ENCODE data around the gene FAM169A.
"Not testable (repeated sequence)": the region's sequence is repeated elsewhere in the genome, so short reads cannot be mapped to it uniquely, and the experiment has no call there.

The FAM169A gene

GRCh38 chr5:74761241-74761640 is 104.9 kb downstream of the FAM169A start:
- H3K79me2 ChIP-seq (ENCODE audit: control insufficient read depth, low read length), result peaks cover 31% of the 10 kb centered on the region

GRCh38 chr5:74748742-74749141 is 117.4 kb downstream of the FAM169A start:
- peaks cover 69% of the 10 kb centered on the region for H3K36me3 ChIP-seq (ENCODE audit: control insufficient read depth, low read length)
- not testable (repeated sequence) for H3K79me2 ChIP-seq (ENCODE audit: control insufficient read depth, low read length); H3K27me3 ChIP-seq (ENCODE audit: control insufficient read depth, low read length); H4K20me1 ChIP-seq (ENCODE audit: control insufficient read depth, insufficient read depth, low read depth, low read length); H3F3A ChIP-seq (ENCODE audit: control insufficient read depth, insufficient read depth); H3K4me3 ChIP-seq (ENCODE audit: low read length); H3K4me1 ChIP-seq (ENCODE audit: control insufficient read depth, low read length); H3K27ac ChIP-seq (ENCODE audit: low read depth, low read length); H3K9me2 ChIP-seq (replicated peaks; ENCODE audit: control insufficient read depth, low read length); H3K9me3 ChIP-seq (ENCODE audit: control insufficient read depth, insufficient read depth, low read length); H3K4me2 ChIP-seq (ENCODE audit: low read length)

More at GRCh38 chr5:74761241-74761640, 104.9 kb downstream of the FAM169A start:
- Histone ChIP-seq H3K9me2 (replicated peaks; ENCODE audit: control insufficient read depth, low read length) (no peaks in the 10 kb centered on the region), H4K20me1 (ENCODE audit: control insufficient read depth, insufficient read depth, low read depth, low read length) (no peaks in the 10 kb centered on the region), H3K4me3 (ENCODE audit: low read length) (no peak overlapping the region), H3K36me3 (ENCODE audit: control insufficient read depth, low read length) (peaks cover 71% of the 10 kb centered on the region), H3K4me1 (ENCODE audit: control insufficient read depth, low read length) (peaks cover 16% of the 10 kb centered on the region), H3K4me2 (ENCODE audit: low read length) (no peak overlapping the region), H3K9me3 (ENCODE audit: control insufficient read depth, insufficient read depth, low read length) (peaks cover 4% of the 10 kb centered on the region; the same call in 1 of the 2 replicates), H3K27me3 (ENCODE audit: control insufficient read depth, low read length) (no peaks in the 10 kb centered on the region), H3F3A (ENCODE audit: control insufficient read depth, insufficient read depth) (no peaks in the 10 kb centered on the region), H3K27ac (ENCODE audit: low read depth, low read length) (no peak overlapping the region)
- TF ChIP-seq CTCF (IDR thresholded peaks at IDR 0.05; ENCODE audit: low read depth, low read length, poor library complexity, severe bottlenecking) (no peak), EZH2phosphoT487 (IDR thresholded peaks at IDR 0.05; ENCODE audit: borderline replicate concordance, low read length) (no peak)

DNA sequence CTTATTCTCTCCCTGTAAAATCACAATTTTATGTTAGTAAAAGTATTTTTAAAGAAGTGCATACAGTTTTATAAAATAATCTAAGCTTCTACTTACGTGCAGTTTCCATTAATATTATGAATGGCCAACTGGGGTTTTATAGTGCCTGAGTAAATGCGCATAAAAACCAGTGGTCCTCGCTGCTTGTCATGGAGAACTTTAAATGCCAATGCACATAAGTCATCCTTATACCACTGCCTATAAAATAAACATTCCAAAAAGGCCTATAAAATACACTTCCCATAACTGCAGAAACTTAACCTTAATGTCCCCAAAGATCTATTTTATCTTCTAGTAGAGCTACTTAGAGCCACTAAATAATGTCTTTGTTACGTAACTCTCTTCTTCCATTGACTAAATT is 127.8 kb downstream of the FAM169A start:
- H3K36me3 ChIP-seq (ENCODE audit: control insufficient read depth, low read length), result peaks cover 79% of the 10 kb centered on the region
- H3K79me2 ChIP-seq (ENCODE audit: control insufficient read depth, low read length), result no peaks in the 10 kb centered on the region
- no peaks in the 10 kb centered on the region for H3K9me2 ChIP-seq (replicated peaks; ENCODE audit: control insufficient read depth, low read length)
- H3K9me3 ChIP-seq (ENCODE audit: control insufficient read depth, insufficient read depth, low read length), result no peaks in the 10 kb centered on the region
- TF ChIP-seq EZH2phosphoT487 (IDR thresholded peaks at IDR 0.05; ENCODE audit: borderline replicate concordance, low read length) (no peak), CTCF (IDR thresholded peaks at IDR 0.05; ENCODE audit: low read depth, low read length, poor library complexity, severe bottlenecking) (no peak)
- no peaks in the 10 kb centered on the region for H3K27me3 ChIP-seq (ENCODE audit: control insufficient read depth, low read length)
- H3K4me1 ChIP-seq (ENCODE audit: control insufficient read depth, low read length), result no peaks in the 10 kb centered on the region
- H3K4me2 ChIP-seq (ENCODE audit: low read length), result no peak overlapping the region
- H3F3A ChIP-seq (ENCODE audit: control insufficient read depth, insufficient read depth), result no peaks in the 10 kb centered on the region
- H3K27ac ChIP-seq (ENCODE audit: low read depth, low read length), result no peak overlapping the region
- no peak overlapping the region for H3K4me3 ChIP-seq (ENCODE audit: low read length)
- H4K20me1 ChIP-seq (ENCODE audit: control insufficient read depth, insufficient read depth, low read depth, low read length), result peaks cover 3% of the 10 kb centered on the region; the same call in 1 of the 2 replicates

DNA sequence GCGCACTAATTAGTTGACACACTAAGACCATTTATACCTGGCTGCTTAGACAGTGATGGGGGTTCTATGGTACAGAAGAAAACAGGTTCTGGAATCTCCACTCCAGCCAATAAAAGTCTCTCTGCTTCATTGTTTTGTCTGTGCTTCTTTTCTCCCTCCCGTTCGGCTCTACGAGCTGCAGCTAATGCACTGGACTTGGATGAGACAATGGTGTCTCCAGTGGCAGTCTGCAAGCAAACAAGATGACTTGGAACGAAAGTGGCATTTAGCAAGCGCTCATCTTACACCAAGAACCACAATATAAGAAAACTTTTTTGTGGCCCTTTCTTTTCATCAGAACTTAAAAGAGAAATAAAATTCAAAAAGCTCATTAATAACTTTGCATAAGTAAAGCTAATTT is 129.4 kb downstream of the FAM169A start:
- Histone ChIP-seq H3K4me3 (ENCODE audit: low read length) (no peak overlapping the region), H3K9me2 (replicated peaks; ENCODE audit: control insufficient read depth, low read length) (no peaks in the 10 kb centered on the region), H3F3A (ENCODE audit: control insufficient read depth, insufficient read depth) (no peaks in the 10 kb centered on the region), H4K20me1 (ENCODE audit: control insufficient read depth, insufficient read depth, low read depth, low read length) (peaks cover 2% of the 10 kb centered on the region; the same call in 1 of the 2 replicates), H3K79me2 (ENCODE audit: control insufficient read depth, low read length) (no peaks in the 10 kb centered on the region), H3K36me3 (ENCODE audit: control insufficient read depth, low read length) (peaks cover 73% of the 10 kb centered on the region), H3K4me2 (ENCODE audit: low read length) (no peak overlapping the region), H3K9me3 (ENCODE audit: control insufficient read depth, insufficient read depth, low read length) (no peaks in the 10 kb centered on the region), H3K4me1 (ENCODE audit: control insufficient read depth, low read length) (no peaks in the 10 kb centered on the region), H3K27ac (ENCODE audit: low read depth, low read length) (no peak overlapping the region), H3K27me3 (ENCODE audit: control insufficient read depth, low read length) (no peaks in the 10 kb centered on the region)
- TF ChIP-seq CTCF (IDR thresholded peaks at IDR 0.05; ENCODE audit: low read depth, low read length, poor library complexity, severe bottlenecking), result no peak
- TF ChIP-seq EZH2phosphoT487 (IDR thresholded peaks at IDR 0.05; ENCODE audit: borderline replicate concordance, low read length), result no peak

All from DOHH2 (cell line).